HG03108 (cell line): ENCODE measurements around the gene FAM149A.

ENCODE experiments used
- ATAC-seq: cut with Tn5 transposase; IDR thresholded peaks from one replicate; pipeline ENCODE4 v1.9.1; 2021; ENCODE audit warnings: moderate library complexity; ENCODE audit not compliant: unreplicated experiment

Gene FAM149A

GRCh38 chr4:186151499-186151898 is 47.0 kb downstream of the FAM149A start:
- ATAC-seq: no peak

DNA sequence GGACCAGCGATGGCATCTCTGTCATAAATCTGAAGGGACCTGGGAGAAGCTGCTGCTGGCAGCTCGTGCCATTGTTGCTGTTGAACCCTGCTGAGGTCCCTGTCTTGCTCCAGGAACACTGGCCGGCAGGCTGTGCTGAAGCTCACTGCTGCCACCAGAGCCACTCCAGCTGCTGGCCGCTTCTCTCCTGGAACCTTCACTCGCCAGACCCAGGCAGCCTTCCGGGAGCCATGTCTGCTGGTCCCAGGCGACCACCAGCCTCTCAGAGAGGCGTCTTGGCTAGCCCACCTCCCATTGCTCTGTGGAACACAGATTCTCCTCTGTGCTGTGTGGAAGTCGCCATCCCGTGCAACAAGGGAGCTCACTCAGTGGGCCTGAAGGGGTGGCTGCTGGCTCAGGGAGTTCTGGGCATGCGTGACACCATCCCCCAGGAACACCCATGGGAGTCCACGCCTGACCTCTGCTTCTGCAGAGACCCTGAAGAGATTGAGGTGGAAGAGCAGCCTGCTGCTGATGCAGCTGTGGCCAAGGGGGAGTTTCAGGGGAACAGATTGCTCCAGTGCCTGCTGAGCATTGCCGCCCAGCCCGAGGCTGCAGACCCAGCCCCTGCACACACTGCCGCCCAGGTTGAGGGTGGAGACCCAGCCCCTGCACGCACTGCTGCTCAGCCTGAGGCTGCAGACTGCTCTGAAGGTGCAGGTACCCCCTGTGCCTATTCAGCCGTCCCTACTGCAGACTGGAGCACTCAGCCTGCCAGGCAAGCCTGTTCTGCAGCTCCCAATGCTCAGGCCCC is 53.7 kb downstream of the FAM149A start:
- no peak for ATAC-seq

DNA sequence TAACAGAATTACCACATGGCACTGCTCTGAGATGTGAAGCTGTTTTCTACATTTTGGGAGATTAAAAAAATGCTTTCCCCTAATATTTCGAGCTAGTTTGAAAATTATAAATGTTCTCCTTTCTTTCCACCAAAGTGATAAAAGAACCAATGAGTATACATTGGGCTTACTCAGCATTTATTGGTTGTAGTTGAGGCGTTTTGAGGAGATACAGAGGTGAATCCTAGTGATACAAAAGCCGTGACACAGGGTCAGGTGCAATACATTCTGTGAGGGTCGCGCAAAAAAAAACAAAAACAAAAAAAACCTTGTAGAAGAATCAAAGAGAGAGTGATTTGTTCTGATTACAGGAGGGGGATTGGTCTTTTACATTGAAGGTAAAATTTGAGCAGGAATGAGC is 54.5 kb downstream of the FAM149A start:
- ATAC-seq: no peak

DNA sequence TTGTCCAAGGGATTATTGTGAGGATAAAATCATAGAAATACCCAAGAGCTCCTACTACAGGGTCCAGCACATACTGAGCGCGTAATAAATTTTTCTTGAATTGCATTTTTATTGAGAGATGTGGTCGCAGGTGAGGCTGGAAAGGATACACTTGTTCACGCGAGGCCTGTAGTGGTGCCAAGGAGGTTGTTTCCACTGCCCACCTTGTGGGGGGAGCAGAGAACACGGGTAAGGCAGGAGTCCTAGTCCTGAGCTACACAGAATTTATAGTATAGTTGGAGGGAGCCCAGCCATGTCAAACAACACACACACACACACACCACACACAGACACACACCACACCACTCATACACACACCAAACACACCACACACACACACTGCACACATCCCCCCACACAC is 55.1 kb downstream of the FAM149A start:
- no peak for ATAC-seq

- peak; percentile 98 for ATAC-seq
Observed at GRCh38 chr4:186161138-186161537, 56.6 kb downstream of the FAM149A start.

GRCh38 chr4:186166852-186167512 is 62.5 kb downstream of the FAM149A start:
- ATAC-seq: no peak

GRCh38 chr4:186167605-186168004 is 63.1 kb downstream of the FAM149A start:
- ATAC-seq: no peak

GRCh38 chr4:186168750-186169149 is 64.2 kb downstream of the FAM149A start:
- ATAC-seq: no peak

- ATAC-seq: no peak
Observed at GRCh38 chr4:186169333-186169944, 64.9 kb downstream of the FAM149A start.

GRCh38 chr4:186169945-186170802 is 65.7 kb downstream of the FAM149A start:
- ATAC-seq: no peak

GRCh38 chr4:186170966-186171365 is 66.5 kb downstream of the FAM149A start:
- no peak for ATAC-seq

- ATAC-seq: no peak
Observed at GRCh38 chr4:186172546-186172945, 68.0 kb downstream of the FAM149A start.

- ATAC-seq: no peak
Observed at GRCh38 chr4:186188107-186188506, 83.6 kb downstream of the FAM149A start.

GRCh38 chr4:186189656-186190055 is 85.2 kb downstream of the FAM149A start:
- ATAC-seq: no peak

DNA sequence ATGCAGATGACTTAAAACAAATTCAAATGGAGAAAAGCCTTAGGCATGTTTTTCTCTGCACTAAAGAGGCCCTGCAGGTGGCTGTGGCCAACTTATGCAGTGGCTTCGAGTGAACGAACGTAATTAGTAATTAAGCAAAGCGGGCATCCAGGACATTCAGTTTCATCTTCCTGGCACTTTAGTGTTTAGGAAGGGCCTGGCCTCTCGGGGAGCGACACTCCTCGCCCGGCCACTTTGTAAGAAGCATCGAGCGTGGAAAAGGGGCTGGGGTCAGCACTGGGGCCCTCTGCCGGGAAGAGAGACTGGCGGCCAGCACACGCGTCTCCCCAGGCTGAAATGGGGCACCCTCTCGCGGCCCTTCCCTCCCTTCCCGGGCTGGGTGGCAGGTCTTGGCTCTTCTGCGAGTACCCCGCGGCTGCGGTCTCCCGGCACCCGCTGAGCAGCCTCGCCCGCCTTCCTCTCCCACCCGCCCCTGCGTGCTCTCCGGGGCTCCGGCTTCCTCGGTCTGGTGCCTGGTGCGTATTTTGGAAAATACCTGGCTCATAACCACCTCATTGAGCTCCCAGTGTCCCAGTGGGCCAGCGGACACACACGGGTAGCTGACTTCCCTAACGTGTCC is 86.2 kb downstream of the FAM149A start:
- ATAC-seq: peak; percentile 24

DNA sequence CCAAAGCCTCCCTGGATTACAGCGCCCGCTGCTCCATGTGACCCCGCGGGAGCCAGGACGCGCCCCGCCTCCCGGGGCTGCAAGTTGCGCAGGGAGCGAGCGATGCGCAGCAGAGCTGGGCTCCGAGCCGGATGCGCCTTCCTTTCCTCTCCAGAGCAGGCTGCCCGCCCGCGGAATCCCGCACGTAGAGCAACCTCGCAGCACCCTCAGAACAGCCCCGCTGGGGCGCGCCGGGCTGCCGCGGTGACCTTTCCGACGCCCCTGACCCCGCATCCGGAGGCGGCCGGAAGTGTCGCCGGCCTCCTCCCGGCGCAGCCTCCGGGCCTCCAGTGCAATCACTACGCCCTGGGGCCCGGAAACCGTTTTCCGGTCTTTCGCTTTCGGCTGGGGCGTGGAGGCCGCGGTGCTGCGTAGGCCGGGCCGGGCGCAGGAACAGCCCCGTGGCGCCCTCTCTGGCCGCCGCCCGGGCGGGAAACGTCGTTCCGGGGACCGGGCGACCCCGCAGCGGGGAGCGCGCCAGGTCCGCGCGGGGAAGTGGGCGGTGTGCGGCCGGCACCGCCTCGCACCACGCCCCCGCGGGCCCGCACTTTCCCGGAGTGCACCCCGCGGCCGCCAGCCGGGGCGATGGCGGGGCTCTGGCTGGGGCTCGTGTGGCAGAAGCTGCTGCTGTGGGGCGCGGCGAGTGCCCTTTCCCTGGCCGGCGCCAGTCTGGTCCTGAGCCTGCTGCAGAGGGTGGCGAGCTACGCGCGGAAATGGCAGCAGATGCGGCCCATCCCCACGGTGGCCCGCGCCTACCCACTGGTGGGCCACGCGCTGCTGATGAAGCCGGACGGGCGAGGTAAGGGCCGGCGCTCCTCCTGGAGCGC is 86.9 kb downstream of the FAM149A start, which contains the start of gene CYP4V2:
Gene CYP4V2 (plus strand): TSS at position 368 of the 866 bp plus-strand sequence. CDS start 257 bp downstream, at position 625.
- ATAC-seq: peak; percentile 84

- ATAC-seq: peak; percentile 10
Observed at GRCh38 chr4:186192066-186192612, 87.6 kb downstream of the FAM149A start.

GRCh38 chr4:186193851-186194250 is 89.3 kb downstream of the FAM149A start:
- ATAC-seq: no peak

DNA sequence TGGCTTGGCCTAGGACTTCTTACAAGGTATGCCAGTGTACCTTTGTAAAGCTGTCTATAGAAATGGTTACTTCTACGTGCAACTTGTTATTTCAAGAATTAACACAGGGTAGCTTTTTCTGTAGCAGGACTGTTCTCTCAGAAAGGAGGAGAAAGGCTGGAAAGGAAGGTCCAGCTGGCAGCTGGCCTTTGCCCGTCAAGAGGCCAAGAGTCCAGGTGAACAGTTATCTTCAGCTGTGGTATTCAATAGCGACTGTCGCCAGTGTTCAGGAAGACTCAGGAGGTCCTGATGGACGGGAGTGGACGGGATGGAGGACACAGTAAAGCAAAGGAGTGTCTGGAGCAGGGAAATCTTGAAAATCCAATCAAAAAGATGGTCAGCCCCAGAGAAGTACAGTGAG is 91.6 kb downstream of the FAM149A start:
- no peak for ATAC-seq
